Activated CD4-positive, alpha-beta T cell treated with anti-CD3 and anti-CD28 coated beads for 36 hours (primary cell): Measurements from ENCODE around the gene NARS2. TPM values are rescaled to one million over a fixed set of nuclear protein-coding genes. Genes with fewer than 3 reads are reported as not detected.
"Not testable (repeated sequence)": the region's sequence is repeated elsewhere in the genome, so short reads cannot be mapped to it uniquely, and the experiment has no call there.

ENCODE experiments used
- ATAC-seq: fragments of 200-7000 bp; cut with Tn5 transposase; one replicate; pipeline ENCODE4 v1.10.0; 2021; ENCODE audit warnings: mild to moderate bottlenecking, moderate library complexity
- CTCF ChIA-PET: fragments of 350-600 bp; sonication (Branson Sonifier 250); formaldehyde crosslinking; loops from one replicate; lab custom pipeline; 2021; ENCODE audit warnings: antibody characterized with exemption; lab: Charles Lee
- POLR2A ChIA-PET: fragments of 350-600 bp; sonication (Branson Sonifier 250); formaldehyde crosslinking; loops from one replicate; lab custom pipeline; 2021; ENCODE audit warnings: antibody characterized with exemption, inconsistent platforms; lab: Charles Lee
- DNase-seq: peaks from one replicate; pipeline ENCODE4 v3.0.0-alpha.2; 2020
- H3K27ac Mint-ChIP-seq: one replicate; pipeline ENCODE4 v1.8.0; 2021; ENCODE audit warnings: mixed read lengths
- H3K27me3 Mint-ChIP-seq: one replicate; pipeline ENCODE4 v1.8.0; 2021; ENCODE audit warnings: mixed read lengths
- H3K36me3 Mint-ChIP-seq: one replicate; pipeline ENCODE4 v1.8.0; 2021; ENCODE audit warnings: low read depth, mixed read lengths
- H3K4me1 Mint-ChIP-seq: one replicate; pipeline ENCODE4 v1.8.0; 2021; ENCODE audit warnings: mixed read lengths
- H3K4me3 Mint-ChIP-seq: one replicate; pipeline ENCODE4 v1.8.0; 2021; ENCODE audit warnings: mild to moderate bottlenecking, moderate library complexity, mixed read lengths
- H3K9me3 Mint-ChIP-seq: one replicate; pipeline ENCODE4 v1.8.0; 2021; ENCODE audit warnings: low read depth, mixed read lengths
- intact Hi-C, 2 experiments: fragments of 100-400 bp; cut with DNase I in 1 of 2; cut with micrococcal nuclease in 1 of 2; formaldehyde crosslinking; loops; one replicate each; pipeline versions ENCODE4 v1.14.2 to v1.15.1; 2022 to 2024; cut with DNase I, micrococcal nuclease
- total RNA-seq, 2 experiments: library from RNA; stranded (reverse); gene quantifications; one replicate each; pipeline ENCODE4 v1.2.3, GENCODE V29; 2021

The NARS2 gene
- total RNA-seq, 2 experiments from 2014 or later: 22.9 to 33.4 TPM

- H3K27me3 Mint-ChIP-seq, H3K4me3 Mint-ChIP-seq, CTCF ChIA-PET, H3K9me3 Mint-ChIP-seq, H3K27ac Mint-ChIP-seq, ATAC-seq, DNase-seq: not testable (repeated sequence)
- peaks cover 18% of the 10 kb centered on the region for H3K4me1 Mint-ChIP-seq
- H3K36me3 Mint-ChIP-seq: peaks cover 39% of the 10 kb centered on the region
- POLR2A ChIA-PET: interaction anchor here (1.1 kb wide), 1 partner anchor 110 kb away, joined by 3 read pairs; the partner anchor contains the start of gene NARS2
- intact Hi-C loops: loop anchor here in 1 of 2 experiments (5.0 kb wide), 1 partner anchor 108 kb away; the partner anchor contains the start of gene NARS2
These were observed 109.9 kb downstream of the NARS2 start for GRCh38 chr11:78464787-78465168.

- H3K36me3 Mint-ChIP-seq: peaks cover 53% of the 10 kb centered on the region
- no peaks in the 10 kb centered on the region for H3K9me3 Mint-ChIP-seq
- ATAC-seq (no peak), DNase-seq (no peak)
- ChIA-PET CTCF (no interaction called here), POLR2A (no interaction called here)
- intact Hi-C loops: no loop called here
- H3K4me3 Mint-ChIP-seq: no peak overlapping the region
- H3K27me3 Mint-ChIP-seq: no peaks in the 10 kb centered on the region
- no peak overlapping the region for H3K27ac Mint-ChIP-seq
- peaks cover 12% of the 10 kb centered on the region for H3K4me1 Mint-ChIP-seq
These were observed 114.2 kb downstream of the NARS2 start for GRCh38 chr11:78460471-78460870.

GRCh38 chr11:78459738-78460137 is 114.9 kb downstream of the NARS2 start:
- CTCF ChIA-PET: no interaction called here
- POLR2A ChIA-PET: no interaction called here
- Mint-ChIP-seq H3K27me3 (no peaks in the 10 kb centered on the region), H3K4me1 (peaks cover 10% of the 10 kb centered on the region), H3K36me3 (peaks cover 54% of the 10 kb centered on the region), H3K9me3 (no peaks in the 10 kb centered on the region), H3K4me3 (no peak overlapping the region), H3K27ac (no peak overlapping the region)
- intact Hi-C loops: no loop called here
- ATAC-seq (no peak), DNase-seq (no peak)

DNA sequence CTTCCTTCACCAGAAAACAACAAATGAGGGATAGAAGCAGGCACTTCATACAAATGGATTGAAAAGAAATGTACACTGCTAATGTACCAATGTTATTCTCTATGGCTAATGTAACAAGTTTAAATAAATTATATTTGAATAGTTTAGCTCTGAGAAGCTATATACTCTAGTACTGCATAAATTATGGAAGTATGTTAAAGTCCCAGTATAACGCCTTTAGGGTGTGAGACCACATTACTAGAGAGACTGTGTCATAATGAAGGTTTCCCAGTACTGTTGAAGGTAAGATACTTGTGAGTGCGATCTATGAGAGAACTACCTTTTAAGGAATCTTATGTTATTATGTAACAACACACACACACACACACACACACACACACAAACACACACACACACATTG is 117.2 kb downstream of the NARS2 start:
- Mint-ChIP-seq H3K27ac (no peak overlapping the region), H3K4me1 (peaks cover 16% of the 10 kb centered on the region), H3K27me3 (no peaks in the 10 kb centered on the region), H3K4me3 (no peak overlapping the region), H3K36me3 (peaks cover 45% of the 10 kb centered on the region), H3K9me3 (no peaks in the 10 kb centered on the region)
- no peak for ATAC-seq
- CTCF ChIA-PET: no interaction called here
- DNase-seq: no peak
- POLR2A ChIA-PET: interaction anchor here (0.7 kb wide), 1 partner anchor 218 kb away, joined by 6 read pairs; no protein-coding TSS in a partner anchor
- intact Hi-C loops: no loop called here

GRCh38 chr11:78453140-78453935 is 121.3 kb downstream of the NARS2 start:
- Mint-ChIP-seq H3K4me3 (no peak overlapping the region), H3K9me3 (no peaks in the 10 kb centered on the region), H3K4me1 (peaks cover 12% of the 10 kb centered on the region), H3K27ac (peak overlapping the region; percentile 13), H3K36me3 (peaks cover 16% of the 10 kb centered on the region), H3K27me3 (no peaks in the 10 kb centered on the region)
- DNase-seq (no peak), ATAC-seq (no peak)
- intact Hi-C loops: no loop called here
- ChIA-PET CTCF (interaction anchor here (1.3 kb wide), 1 partner anchor 9 kb away, joined by 4 read pairs; no protein-coding TSS in a partner anchor), POLR2A (no interaction called here)

- CTCF ChIA-PET: no interaction called here
- POLR2A ChIA-PET: interaction anchor here (0.5 kb wide), 1 partner anchor 606 kb away, joined by 3 read pairs; no protein-coding TSS in a partner anchor
- ATAC-seq: no peak
- H3K9me3 Mint-ChIP-seq: no peaks in the 10 kb centered on the region
- intact Hi-C loops: no loop called here
- DNase-seq: no peak
- H3K4me3 Mint-ChIP-seq: no peak overlapping the region
- peaks cover 12% of the 10 kb centered on the region for H3K4me1 Mint-ChIP-seq
- no peaks in the 10 kb centered on the region for H3K27me3 Mint-ChIP-seq
- H3K27ac Mint-ChIP-seq: no peak overlapping the region
- H3K36me3 Mint-ChIP-seq: peaks cover 12% of the 10 kb centered on the region
These were observed 123.1 kb downstream of the NARS2 start for GRCh38 chr11:78451371-78452150.

GRCh38 chr11:78450866-78451265 is 123.8 kb downstream of the NARS2 start:
- ATAC-seq (no peak), DNase-seq (no peak)
- H3K27ac Mint-ChIP-seq: no peak overlapping the region
- CTCF ChIA-PET: interaction anchor here (0.7 kb wide), 1 partner anchor 473 kb away, joined by 3 read pairs; no protein-coding TSS in a partner anchor
- no peak overlapping the region for H3K4me3 Mint-ChIP-seq
- H3K36me3 Mint-ChIP-seq: peaks cover 8% of the 10 kb centered on the region
- intact Hi-C loops: no loop called here
- peaks cover 12% of the 10 kb centered on the region for H3K4me1 Mint-ChIP-seq
- POLR2A ChIA-PET: no interaction called here
- no peaks in the 10 kb centered on the region for H3K9me3 Mint-ChIP-seq
- H3K27me3 Mint-ChIP-seq: no peaks in the 10 kb centered on the region

DNA sequence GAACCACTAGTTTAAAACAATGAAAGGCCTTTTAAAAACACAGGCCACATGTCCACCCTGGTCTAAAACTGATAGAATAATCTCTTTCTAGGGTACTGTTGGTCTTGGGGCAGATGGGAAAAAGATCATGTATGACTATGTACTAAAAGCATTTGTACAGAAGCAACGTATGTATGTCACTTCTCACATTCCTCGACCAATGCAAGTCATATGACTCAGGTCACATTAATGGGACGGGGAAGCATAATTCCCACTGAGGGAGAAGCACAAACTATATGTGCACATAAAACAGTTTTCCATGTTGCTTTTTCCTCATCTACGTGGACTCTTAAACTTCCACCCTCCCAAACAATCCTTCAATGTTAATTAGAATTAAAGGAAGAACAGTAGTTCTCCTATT is 124.8 kb downstream of the NARS2 start:
- no peak overlapping the region for H3K4me3 Mint-ChIP-seq
- DNase-seq: no peak
- ChIA-PET CTCF (interaction anchor here (0.7 kb wide), 1 partner anchor 472 kb away, joined by 3 read pairs; no protein-coding TSS in a partner anchor), POLR2A (no interaction called here)
- no peak overlapping the region for H3K27ac Mint-ChIP-seq
- H3K4me1 Mint-ChIP-seq: peaks cover 12% of the 10 kb centered on the region
- no peaks in the 10 kb centered on the region for H3K27me3 Mint-ChIP-seq
- H3K9me3 Mint-ChIP-seq: no peaks in the 10 kb centered on the region
- ATAC-seq: no peak
- intact Hi-C loops: no loop called here
- peaks cover 7% of the 10 kb centered on the region for H3K36me3 Mint-ChIP-seq

DNA sequence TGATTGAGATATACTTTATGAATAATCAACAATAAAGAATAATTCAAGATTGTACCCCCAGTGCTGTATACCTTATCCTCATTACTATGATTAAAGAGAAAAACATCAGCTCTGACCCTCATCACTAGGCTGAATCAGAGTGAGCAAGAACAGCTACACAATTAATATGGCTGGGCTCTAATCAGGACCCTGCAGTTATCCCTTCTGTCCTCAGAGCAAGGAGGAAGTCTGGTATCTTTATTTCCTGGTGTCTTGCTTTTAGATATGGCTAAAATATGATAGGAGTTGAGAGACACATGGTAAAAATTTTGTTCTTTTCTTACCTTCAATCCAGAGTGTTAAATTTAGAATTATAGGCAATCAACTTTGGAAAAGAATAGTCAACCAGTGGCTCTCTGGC is 128.5 kb downstream of the NARS2 start:
- H3K4me3 Mint-ChIP-seq: no peak overlapping the region
- peaks cover 7% of the 10 kb centered on the region for H3K36me3 Mint-ChIP-seq
- ATAC-seq: no peak
- H3K27ac Mint-ChIP-seq: no peak overlapping the region
- DNase-seq: no peak
- POLR2A ChIA-PET: no interaction called here
- CTCF ChIA-PET: no interaction called here
- H3K9me3 Mint-ChIP-seq: no peaks in the 10 kb centered on the region
- H3K27me3 Mint-ChIP-seq: no peaks in the 10 kb centered on the region
- intact Hi-C loops: no loop called here
- H3K4me1 Mint-ChIP-seq: no peaks in the 10 kb centered on the region

DNA sequence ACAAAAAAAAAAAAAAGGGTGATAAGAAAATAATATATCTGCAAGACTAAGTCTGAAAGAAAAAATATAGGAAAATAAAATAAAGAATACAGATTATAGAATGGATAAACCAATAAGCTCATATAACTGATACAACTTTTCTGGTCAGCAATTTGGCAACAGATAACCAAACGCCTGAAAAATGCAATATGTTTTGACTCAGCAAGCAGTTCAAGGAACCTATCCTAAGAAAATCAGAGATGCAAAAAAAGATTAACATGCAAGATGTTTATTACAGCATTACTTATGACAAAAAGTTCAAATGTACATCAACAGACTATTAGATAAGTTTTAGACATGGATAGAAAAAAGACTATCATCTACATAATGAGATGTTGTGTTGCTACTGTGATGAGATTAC is 129.9 kb downstream of the NARS2 start:
- ATAC-seq: no peak
- DNase-seq: no peak
- intact Hi-C loops: no loop called here
- Mint-ChIP-seq H3K4me3 (no peak overlapping the region), H3K4me1 (no peaks in the 10 kb centered on the region), H3K27me3 (no peaks in the 10 kb centered on the region), H3K9me3 (no peaks in the 10 kb centered on the region), H3K27ac (no peak overlapping the region), H3K36me3 (peaks cover 13% of the 10 kb centered on the region)
- ChIA-PET CTCF (interaction anchor here (0.9 to 1.2 kb wide), 3 partner anchors 13 to 120 kb away, joined by 3 read pairs; no protein-coding TSS in a partner anchor), POLR2A (no interaction called here)

DNA sequence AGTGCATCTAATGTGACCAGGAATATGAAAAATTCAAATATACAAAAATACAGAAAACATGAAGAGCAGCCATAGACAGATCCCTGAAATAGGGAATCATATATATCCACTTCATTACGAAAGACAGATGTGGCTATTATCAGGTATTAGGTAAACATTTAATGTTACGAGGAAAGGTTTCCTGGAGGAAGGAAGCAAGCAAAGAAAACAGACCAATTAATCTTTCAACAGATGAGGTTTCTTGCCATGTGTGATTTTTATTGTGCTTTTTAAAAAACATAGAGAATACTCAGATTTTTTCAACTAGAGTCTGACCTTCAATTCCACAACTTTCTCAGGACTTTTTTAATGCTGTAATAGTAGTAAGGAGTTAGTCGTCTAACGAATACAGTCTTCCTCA is 132.7 kb downstream of the NARS2 start:
- Mint-ChIP-seq H3K4me1 (no peaks in the 10 kb centered on the region), H3K27me3 (no peaks in the 10 kb centered on the region), H3K9me3 (no peaks in the 10 kb centered on the region), H3K4me3 (no peak overlapping the region), H3K36me3 (peaks cover 15% of the 10 kb centered on the region), H3K27ac (no peak overlapping the region)
- ChIA-PET CTCF (no interaction called here), POLR2A (no interaction called here)
- DNase-seq (no peak), ATAC-seq (no peak)
- intact Hi-C loops: no loop called here
